ENCODE results near the gene CYGB.
"Not testable (repeated sequence)": the region's sequence is repeated elsewhere in the genome, so short reads cannot be mapped to it uniquely, and the experiment has no call there.

CYGB gene

GRCh38 chr17:76568811-76569221 is 31.3 kb upstream of the CYGB start:
- TF ChIP-seq, protein P1, sequence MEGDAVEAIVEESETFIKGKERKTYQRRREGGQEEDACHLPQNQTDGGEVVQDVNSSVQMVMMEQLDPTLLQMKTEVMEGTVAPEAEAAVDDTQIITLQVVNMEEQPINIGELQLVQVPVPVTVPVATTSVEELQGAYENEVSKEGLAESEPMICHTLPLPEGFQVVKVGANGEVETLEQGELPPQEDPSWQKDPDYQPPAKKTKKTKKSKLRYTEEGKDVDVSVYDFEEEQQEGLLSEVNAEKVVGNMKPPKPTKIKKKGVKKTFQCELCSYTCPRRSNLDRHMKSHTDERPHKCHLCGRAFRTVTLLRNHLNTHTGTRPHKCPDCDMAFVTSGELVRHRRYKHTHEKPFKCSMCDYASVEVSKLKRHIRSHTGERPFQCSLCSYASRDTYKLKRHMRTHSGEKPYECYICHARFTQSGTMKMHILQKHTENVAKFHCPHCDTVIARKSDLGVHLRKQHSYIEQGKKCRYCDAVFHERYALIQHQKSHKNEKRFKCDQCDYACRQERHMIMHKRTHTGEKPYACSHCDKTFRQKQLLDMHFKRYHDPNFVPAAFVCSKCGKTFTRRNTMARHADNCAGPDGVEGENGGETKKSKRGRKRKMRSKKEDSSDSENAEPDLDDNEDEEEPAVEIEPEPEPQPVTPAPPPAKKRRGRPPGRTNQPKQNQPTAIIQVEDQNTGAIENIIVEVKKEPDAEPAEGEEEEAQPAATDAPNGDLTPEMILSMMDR (IDR thresholded peaks at IDR 0.05; ENCODE audit: low read depth, low read length, missing control alignments), result no peak
- H3K4me3 ChIP-seq (replicated peaks; ENCODE audit: low read depth, low read length), result no peak overlapping the region
- no peak for DNase-seq (ENCODE audit: extremely low read depth, low read depth)

GRCh38 chr17:76567634-76568432 is 30.3 kb upstream of the CYGB start:
- DNase-seq (ENCODE audit: extremely low read depth, low read depth), result no peak
- H3K4me3 ChIP-seq (replicated peaks; ENCODE audit: low read depth, low read length), result no peak overlapping the region
- TF ChIP-seq, protein P1 (IDR thresholded peaks at IDR 0.05; ENCODE audit: low read depth, low read length, missing control alignments), result no peak

- TF ChIP-seq, protein P1 (IDR thresholded peaks at IDR 0.05; ENCODE audit: low read depth, low read length, missing control alignments), result no peak
- no peak for DNase-seq (ENCODE audit: extremely low read depth, low read depth)
- H3K4me3 ChIP-seq (replicated peaks; ENCODE audit: low read depth, low read length), result no peak overlapping the region
Observed at GRCh38 chr17:76566988-76567431, 29.5 kb upstream of the CYGB start.

DNA sequence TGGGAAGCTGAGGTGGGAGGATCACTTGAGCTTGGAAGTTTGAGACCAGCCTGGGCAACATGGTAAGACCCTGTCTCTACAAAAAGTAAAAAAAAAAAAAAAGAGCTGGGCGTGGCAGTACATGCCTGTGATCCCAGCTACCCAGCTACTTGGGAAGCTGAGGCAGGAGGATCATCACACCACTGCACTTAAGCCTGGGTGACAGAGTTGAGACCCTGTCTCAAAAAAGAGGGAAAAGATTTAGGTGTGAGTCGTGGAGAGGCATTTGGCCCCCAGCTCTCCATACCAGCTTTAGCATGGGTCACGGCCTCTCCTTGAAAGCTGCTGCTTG is 29.1 kb upstream of the CYGB start:
- no peak for DNase-seq (ENCODE audit: extremely low read depth, low read depth)
- TF ChIP-seq, protein P1 (IDR thresholded peaks at IDR 0.05; ENCODE audit: low read depth, low read length, missing control alignments), result no peak
- H3K4me3 ChIP-seq (replicated peaks; ENCODE audit: low read depth, low read length), result no peak overlapping the region

DNA sequence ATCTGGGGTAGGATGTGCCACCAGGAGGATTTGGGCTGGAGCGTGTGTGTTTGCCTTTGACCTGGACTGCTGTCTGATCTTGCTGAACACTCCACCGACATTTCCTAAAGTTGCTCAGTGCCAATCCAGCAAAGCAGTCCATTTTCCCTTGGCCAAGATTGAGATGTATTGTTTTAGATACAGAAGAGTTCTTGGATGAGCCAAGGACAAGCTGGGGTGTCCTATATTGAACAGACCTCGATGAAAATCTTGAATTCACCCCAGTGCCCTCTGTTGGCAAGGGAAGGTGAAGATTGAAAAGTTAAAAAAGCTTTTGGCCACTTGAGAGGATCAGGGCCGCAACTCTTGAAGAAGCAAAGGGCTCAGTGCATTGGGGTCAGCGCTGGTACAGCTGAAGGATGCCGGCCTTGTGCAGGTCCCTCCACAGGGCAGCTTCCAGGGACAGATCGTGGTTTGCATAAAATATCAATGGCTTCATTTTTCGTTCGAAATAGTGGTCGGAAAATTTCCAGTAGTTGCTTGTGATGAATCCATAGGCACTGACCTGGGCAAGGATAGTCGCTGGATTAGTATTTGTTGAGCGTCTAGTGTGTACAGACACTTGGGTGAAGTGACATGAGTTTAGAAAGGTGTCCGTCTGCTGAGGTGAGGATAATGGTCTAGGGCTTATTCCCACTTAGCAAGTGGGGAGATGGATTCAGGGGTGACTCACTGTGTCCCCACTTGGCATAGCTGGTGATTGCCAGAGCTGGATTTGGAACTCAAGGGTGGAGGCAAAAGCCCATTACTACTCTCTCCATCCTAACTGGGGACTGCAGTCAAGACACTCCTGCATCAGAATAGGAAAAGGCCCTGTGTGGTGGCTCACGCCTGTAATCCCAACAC is 28.5 kb upstream of the CYGB start:
- TF ChIP-seq, protein P1 (IDR thresholded peaks at IDR 0.05; ENCODE audit: low read depth, low read length, missing control alignments), result no peak
- no peak for DNase-seq (ENCODE audit: extremely low read depth, low read depth)

GRCh38 chr17:76564991-76565727 is 27.6 kb upstream of the CYGB start:
- H3K4me3 ChIP-seq (replicated peaks; ENCODE audit: low read depth, low read length); DNase-seq (ENCODE audit: extremely low read depth, low read depth): not testable (repeated sequence)

More for the DNA sequence above, 28.5 kb upstream of the CYGB start:
- H3K4me3 ChIP-seq (replicated peaks; ENCODE audit: low read depth, low read length), result no peak overlapping the region

GRCh38 chr17:76563359-76563758 is 25.9 kb upstream of the CYGB start:
- not testable (repeated sequence) for H3K4me3 ChIP-seq (replicated peaks; ENCODE audit: low read depth, low read length); DNase-seq (ENCODE audit: extremely low read depth, low read depth)

Data from HFF-Myc (cell line).